Measurements from ENCODE around the gene CMSS1.

Gene CMSS1

DNA sequence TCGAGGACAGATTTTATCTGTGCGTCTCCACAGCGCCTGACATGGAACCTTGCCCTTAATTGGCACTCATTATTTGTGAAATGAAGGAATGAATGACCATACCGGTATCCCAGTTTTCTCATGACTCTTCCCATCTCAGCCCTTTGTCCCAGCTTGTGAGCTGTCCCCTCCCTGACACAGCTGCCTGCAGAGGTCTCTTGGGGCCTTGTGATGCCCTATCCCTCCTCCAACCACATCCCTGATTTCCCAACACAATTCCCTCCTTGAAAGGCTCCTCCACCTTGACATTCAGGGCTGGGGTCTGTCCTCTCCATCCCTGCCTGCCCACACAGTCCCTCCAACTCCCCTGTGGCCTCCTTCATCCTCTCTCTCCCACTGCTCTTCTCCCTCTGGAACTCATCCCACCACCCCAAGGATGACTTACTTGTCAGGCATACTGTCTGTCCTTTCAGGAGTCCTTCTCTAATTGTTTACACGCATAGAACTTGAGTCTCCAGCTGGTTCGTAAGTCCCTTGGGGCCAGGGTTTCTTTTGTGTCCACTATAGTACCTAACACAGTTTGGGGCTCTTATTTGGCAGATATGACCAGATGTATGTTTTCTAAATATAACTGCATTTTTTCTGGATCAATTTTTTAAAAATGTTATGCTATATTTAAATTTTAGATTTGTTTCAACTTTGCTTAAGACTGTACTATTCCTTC is 332.2 kb downstream of the CMSS1 start:
- no peak for DNase-seq (ENCODE audit: low read depth)

DNA sequence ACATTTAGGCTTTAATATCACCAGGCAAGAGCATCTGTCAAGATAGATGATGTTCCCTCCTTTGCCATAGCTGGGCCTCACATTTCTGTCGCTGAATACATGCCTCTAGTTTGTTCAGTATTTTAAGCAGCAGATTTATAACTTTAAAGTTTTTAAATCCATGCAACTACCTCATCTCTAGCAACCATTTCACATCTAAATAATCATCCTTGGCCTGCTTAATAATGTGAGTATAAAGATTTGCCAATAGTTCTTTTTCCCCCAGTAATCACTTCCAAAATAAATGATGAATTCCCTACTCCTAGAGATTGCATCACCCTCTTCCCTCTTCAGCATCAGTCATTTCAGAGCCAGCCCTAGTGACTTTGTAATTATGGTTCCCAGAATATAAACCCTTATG is 332.8 kb downstream of the CMSS1 start:
- no peak for DNase-seq (ENCODE audit: low read depth)

DNA sequence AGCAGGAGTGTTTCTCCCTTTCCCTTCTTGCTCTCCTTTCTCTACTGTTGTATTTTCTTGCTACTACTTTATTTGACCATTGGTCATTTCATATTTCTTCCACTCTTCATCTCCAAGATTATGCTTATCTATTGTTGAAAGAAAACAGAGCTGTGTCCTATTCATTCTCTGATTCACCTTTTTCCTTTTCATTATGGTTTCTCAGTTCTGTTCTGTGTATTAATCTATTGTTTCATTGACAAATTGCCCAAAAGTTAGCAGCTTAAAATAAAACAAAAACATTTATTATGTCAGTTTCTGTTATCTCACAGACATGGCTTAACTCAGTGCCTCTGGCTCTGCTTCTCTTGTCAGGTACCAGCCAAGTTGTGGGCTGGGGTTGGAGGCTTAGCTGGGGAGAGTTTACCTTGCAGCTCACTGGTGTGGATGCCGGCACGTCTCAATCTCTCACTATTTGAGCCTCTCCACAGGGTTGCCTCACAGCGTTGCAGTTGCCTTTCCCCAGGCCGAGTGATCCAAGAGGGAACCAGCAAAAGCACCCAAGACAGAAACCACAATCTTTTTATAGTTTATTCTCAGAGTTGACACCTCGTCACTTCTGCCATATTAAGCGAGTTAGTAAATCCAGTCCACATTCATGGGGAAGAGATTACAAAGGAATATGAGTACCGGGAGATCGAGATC is 333.5 kb downstream of the CMSS1 start:
- no peak for DNase-seq (ENCODE audit: low read depth)

DNA sequence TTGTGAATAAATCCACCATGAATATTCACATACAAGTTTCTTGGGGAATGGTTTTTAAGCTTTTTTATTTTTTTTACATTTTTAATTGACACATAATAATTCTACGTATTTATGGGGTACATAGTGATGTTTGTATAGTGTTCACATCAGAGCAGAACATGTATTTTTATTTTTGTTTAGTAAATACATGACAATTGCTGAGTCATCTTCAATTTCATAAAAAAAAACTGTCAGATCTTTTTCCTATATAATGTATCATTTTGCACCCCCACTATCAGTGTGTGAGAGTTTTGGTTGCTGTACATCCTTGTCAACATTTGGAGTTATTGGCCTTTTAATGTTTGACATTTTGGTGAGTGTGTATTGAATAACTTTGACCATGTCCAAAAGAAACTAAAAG is 336.5 kb downstream of the CMSS1 start:
- no peak for DNase-seq (ENCODE audit: low read depth)

DNA sequence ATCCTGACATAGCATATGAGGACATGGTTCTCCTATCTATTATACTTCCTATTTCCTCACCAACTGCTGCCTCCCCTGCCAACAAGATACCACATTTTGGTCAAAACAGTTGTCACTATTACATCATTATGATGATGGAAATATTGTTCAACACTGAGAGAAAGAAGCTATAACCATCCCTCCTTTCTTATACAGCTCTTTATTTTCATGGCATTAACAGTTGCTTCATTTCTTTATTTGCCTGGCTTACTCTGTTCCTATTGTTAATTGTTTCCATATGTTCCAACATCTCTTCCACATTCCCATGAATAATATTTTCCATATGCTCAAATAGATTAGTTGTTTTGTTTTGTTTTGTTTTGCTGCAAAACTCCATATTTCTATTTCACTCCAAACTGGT is 337.5 kb downstream of the CMSS1 start:
- no peak for DNase-seq (ENCODE audit: low read depth)

DNA sequence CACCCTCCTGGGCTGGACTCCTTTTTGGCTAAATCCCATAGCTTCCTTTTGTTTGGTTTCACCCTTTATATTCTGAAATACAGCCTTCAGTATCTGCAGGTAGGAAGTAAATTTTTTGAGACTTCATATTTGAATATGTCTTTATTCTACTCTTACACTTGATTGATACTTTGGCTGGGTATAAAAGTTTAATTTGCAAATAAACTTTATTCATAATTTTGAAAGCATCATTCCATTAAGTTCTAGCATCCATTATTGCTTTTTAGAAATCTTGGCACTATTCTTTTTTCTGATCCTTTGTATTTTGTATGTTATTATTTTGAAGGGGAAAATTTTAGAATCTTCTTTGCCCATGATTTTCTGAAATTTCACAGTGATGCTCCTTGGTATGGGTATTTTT is 337.9 kb downstream of the CMSS1 start:
- DNase-seq (ENCODE audit: low read depth) = no peak

DNA sequence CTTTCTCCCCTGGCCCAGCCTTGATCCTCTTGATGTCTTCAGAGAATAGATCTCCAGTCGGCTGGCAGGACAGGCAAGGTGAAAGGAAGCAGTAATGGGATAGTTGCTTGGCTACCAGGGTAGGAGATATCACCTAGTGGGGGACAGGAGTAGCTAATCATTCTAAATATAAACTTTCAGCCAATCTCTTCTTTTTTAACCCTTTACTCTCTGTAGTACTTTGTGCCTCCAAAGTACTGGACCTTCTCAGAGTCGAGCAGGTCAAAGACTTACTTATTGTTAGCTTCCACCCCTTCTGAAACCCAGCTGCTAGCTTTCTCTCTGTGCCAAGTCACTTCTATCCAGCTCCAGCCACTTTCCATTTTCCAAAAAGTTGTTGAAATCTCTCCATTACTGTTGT is 340.0 kb downstream of the CMSS1 start:
- DNase-seq (ENCODE audit: low read depth) = no peak

DNA sequence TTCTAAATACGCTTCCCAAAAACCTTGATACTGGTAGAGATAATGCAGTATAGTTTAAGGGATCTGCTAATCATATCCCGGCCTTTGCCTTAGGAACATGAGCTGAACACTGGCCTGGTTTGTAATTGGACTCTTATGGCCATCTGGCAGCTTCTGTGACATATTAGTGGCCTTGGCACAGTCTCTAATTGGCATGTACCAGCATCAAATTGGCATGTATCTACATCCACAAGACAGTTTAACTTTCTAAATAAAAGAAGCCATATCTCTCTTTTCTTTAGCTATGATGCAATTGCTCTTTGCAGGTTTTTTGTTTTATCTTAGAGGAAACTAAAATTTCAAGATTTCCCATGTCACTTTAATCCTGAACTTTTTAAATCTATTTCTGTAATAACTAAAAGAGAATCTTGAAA is 341.3 kb downstream of the CMSS1 start:
- no peak for DNase-seq (ENCODE audit: low read depth)

DNA sequence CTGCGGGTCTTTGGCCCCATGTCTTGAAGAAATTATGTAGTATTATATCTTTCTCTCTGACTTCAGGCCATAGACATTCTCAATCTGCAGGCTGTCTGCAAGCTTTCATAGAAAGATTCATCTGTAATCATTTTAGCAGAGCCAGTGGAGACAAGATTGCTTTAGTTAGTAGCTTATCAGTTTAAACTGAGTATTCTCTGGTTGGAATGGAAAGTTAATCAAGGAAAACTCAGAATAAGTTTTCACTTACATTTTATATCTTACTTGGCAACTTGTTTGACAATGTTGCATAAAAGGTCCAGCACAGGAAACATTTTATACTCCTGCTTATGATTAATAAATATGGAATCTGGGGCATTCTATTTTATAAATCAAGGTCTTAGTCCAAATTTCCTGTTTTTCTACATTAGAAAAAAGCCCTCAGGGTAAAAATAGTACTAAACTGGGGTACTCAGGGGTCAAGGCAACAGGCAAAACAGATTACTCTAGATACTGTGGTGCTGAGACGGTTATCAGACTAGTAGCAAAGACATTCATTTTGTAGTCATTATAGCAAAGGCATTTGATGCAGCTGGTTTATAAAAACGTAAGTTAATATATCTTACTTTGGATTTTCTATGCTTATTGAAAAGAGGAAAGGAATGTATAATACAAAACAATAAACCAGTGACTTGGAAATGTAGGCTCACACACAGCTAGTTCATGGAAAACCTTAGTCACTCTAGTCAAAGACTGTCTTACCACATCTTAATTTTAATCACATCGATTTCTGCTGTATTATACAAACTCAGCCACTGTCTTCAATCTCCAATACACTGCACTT is 341.9 kb downstream of the CMSS1 start:
- DNase-seq (ENCODE audit: low read depth) = no peak

DNA sequence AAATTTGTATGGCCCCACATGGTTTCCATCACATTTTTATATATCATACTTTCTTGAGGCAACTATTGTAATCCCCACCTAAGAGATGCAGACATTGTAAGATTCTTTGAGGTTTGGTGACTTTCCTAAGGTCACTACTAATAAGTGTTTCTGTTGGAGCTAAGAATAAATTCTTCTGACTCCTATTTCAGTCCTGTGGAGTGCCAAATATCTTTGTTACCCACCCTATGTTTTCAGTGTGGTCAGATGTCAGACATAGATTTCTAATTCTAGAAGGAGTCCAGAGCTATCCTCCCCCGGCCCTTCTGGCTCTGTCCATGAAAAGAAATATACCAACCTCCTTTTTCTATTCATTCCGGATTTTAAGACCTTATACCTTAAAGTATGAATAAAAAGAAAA is 342.9 kb downstream of the CMSS1 start:
- DNase-seq (ENCODE audit: low read depth) = no peak

DNA sequence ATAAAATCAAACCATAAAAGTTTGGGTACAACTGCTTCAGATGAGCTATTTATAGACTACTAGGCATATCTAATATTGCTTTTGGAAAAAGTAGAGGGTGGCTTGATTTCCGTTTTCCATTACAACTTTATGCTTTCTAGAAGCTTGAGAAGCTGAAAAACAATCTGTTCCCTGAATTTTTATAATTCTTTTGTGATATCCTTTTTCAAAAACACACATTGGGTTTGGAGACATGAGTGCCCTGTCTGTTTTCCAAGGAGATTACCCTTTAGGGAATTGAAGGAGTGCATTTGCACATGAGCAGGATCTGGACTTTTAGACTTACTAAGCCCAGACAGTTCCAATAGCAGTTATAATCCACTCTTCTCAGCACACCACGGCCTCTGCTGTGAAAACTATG is 346.1 kb downstream of the CMSS1 start:
- no peak for DNase-seq (ENCODE audit: low read depth)

DNA sequence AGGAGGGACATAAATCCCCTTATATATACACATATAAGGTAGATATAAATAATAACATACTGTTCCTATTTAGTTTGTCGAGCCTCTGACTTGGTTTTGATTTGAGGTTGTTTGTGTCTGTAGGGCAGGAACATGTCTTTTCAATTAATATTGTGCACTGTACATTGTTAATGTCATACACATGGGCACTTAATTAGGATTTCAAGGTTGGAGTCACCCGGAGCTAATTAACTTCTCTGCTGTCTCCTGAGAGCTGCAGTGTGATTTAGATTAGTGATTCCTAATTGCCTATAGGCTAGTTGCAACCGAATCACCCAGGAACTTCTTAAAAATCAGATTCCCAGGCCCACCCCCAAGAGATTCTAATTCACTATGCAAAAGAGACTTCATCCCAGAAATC is 347.1 kb downstream of the CMSS1 start:
- no peak for DNase-seq (ENCODE audit: low read depth)

DNA sequence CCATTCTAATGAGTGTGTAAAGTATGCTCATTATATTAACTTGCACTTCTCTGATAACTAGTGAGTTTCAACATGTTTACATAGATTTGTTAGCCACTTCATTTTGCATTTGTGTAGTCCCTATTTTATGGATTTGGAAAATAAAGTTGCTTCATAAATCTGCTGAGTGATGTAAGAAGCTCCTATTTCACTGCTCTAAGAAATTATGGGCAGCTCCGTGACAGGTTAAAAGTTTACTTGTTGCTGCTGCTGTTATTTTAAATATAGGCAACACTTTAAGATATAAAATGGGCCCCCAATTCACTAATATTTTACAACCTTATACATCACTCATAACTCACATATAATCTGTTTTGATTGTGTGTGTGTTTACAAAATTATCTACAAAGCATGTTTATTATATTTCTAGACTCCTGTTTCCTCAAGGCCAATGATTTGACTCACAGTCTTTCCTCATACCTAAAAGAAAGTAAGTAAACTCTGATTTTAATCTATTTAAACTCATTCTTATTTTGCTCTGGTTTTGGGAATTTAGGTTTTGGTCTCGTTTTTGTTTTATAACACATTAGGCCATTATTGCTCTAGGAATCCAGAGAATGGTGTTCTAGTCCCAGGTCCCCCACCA is 348.4 kb downstream of the CMSS1 start:
- no peak for DNase-seq (ENCODE audit: low read depth)

DNA sequence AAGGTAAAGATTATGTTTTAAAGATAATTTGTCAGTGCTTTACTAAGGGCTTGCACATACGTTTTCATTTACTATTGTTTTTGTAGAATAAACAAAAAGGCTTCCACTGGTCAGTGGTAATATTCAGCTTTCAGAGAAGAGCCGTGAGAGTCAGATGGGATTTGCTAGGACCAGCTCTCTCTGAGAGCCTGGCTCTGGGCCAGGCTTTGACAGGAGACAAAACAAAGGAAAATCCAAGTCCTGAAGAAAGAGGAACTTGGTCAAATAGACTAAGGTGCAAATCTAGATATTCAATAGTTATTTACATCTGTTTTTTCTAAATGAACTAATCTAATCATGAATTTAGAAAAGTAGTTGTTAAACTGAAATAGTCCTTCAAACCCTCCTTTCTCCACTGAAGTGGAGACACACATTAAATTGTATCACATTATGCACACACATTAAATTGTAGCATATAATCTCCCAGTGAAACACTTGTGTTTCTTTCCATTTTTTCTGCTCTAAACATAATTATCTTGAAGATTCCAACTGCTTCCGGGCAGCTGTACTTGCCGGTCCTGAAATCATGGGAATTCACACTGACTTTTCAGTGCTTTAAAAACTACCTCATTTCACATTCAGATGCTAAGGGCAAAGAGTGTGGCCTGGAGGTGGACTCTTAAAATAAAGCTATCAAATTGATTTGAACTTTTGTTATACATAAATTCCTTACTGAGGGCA is 351.7 kb downstream of the CMSS1 start:
- DNase-seq (ENCODE audit: low read depth) = no peak

DNA sequence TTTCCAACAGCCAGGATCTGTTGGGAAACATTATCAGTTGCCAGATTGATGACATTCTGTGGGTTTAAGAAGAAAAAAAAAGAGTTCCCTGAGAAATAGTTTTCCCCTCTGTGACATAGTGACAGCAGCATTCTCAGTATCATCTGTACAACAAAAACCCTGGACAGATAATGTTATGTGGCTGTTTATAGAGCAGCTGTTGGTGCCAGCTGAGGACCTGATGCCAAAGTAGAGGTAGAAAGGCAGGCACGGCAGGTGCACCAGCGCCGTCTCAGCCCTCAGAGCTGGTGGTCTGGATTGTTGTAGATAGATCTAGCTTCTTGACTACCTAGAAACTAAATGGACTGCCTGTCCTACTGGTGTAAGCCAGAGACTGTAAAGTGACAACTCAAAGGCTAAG is 352.8 kb downstream of the CMSS1 start:
- no peak for DNase-seq (ENCODE audit: low read depth)

DNA sequence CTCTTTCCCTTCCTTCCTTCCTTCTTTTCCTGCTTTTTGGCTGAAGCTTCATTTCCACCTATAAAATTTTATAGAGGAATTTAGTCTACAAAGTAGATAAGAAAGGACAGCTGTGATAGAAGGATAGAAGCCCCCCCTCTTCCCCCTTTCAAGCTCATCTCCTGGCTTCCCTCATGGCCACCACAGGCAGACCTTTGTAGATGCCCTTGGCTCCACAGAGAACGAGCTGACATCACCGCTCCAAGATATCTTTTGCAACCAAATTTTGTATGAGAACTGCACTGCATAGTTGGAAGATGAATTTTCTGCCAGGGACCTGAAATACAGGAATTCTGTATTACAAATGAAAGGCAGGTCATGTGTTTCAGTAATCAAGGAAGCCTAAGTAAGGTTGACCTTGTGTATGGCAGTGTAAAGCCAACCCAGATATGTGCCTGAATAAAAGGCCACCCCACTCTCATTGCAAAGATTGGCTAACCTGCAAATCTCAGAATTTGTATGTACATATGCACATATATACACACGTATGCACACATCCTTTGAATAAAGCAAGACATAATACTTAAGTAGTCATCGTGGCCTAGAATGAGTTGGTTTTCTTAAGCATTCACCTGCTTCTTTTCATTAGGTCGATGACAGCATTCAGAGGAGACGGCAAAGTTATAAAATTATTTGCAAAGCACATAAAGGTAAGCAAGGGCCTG is 353.7 kb downstream of the CMSS1 start:
- DNase-seq (ENCODE audit: low read depth) = no peak

DNA sequence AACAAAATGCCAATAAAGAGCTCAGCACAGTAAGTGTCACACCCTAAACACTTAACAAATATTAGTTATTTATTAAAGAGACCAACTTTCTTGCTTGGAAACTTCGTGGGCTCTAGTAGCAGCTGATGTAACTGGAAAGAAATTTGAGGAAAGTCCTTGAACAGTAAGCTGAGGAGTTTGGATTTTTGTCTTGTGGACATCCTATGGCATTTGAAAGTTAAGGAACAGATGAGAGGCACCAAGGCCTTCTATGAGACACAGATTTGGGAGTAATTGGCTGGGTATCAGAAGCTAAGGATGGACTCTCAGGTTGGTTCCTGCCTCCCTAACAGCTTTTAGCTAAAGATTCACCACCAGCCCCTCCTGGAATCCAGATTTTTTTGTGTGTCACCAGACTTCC is 356.3 kb downstream of the CMSS1 start:
- DNase-seq (ENCODE audit: low read depth) = no peak

DNA sequence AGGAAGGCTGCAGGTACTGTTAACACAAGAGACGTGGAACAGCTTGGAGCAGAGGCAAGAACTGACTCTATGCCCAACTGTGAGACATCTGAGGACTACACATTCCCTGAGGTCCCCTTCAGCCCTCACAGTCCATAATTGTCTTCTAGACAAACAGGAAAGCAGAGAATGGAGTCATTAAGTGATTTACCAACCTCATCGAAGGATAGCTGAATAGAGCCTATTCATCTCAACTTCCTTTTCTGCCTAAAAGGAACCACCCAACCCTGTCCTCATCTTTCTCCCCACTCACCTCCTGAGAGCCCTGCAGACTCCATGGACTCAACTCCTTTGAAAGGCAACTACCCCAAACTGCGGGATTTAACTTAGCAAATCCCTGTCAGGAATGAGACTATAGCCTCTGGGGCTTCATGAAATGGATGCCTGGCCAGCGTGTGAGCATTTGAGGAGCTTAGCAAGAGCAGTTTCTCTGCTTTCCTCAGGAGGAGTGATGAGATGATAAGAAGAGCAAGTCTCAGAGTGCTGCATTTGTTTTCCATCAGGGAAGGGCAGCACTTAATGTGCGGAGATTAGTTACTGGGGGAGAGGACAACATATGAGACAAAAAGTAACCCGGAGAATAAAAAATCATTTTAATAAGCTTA is 358.1 kb downstream of the CMSS1 start:
- no peak for DNase-seq (ENCODE audit: low read depth)

DNA sequence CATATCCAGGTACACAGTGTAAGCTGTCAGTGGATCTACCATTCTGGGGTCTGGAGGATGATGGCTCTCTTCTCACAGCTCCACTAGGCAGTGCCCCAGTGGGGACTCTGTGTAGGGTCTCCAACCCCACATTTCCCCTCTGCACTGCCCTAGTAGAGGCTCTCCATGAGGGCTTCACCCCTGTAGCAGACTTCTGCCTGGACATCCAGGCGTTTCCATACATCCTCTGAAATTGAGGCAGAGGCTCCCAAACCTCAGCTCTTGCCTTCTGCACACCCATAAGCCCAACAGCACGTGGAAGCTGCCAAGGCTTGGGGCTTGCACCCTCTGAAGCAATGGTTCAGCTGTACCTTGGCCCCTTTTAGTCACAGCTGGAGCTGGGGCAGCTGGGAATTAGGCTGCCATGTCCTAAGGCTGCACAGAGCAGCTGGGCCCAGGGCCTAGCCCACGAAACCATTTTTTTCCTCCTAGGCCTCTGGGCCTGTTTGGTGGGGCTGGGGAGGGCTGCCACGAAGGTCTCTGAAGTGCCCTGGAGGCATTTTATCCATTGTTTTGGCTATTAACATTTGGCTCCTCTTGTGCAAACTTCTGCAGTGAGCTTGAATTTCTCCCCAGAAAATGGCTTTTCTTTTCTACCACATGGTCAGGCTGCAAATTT is 362.2 kb downstream of the CMSS1 start:
- DNase-seq (ENCODE audit: low read depth) = no peak

DNA sequence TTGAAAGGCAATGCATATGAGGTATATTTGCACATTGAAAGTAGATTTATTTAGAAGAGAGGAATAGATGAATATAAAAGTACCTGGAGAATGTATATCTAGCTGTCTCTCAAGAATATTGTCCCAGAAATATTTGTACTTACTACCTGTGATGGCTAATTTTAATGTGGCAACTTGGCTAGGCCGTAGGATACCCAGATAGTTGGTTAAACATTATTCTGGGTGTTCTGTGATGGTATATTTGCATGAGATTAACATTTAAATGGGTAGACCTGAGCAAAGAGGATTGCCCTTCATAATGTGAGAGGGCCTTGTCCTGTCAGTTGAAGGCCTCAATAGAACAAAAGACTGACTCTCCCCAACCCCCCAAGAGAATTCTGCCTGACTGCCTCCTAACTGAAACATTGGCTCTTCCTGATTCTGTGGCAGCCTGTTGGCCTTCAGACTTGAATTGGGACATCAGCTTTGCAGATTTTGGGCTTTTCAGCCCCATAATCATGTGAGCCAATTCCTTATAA is 366.0 kb downstream of the CMSS1 start:
- no peak for DNase-seq (ENCODE audit: low read depth)
